GM21423 (cell line): ENCODE measurements around the gene ITGA8.
"Not testable (repeated sequence)": the region's sequence is repeated elsewhere in the genome, so short reads cannot be mapped to it uniquely, and the experiment has no call there.

Experiments used
- ATAC-seq: cut with Tn5 transposase; IDR thresholded peaks from one replicate; pipeline ENCODE4 v1.9.1; 2021; ENCODE audit warnings: mild to moderate bottlenecking, moderate library complexity; ENCODE audit not compliant: unreplicated experiment

The ITGA8 gene

GRCh38 chr10:15690031-15690430 is 29.7 kb downstream of the ITGA8 start:
- ATAC-seq, result no peak

DNA sequence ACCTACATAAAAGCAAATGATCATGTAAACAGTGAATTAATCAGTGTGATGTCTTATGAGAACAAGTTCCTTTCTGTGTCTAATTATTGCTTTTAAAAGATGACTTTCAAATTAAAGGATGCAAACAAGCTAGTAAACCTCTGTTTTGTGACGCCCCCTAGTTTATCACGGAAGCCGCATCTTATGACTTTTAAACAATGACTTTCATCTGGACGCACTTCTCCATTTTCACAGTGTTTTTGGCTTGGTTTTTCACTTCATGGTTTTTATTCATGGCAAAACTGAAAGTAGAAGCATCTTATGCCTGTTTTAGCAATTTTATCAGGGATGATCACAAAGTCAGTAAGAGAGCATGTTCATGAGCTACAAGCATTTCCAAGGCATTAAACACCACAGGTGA is 35.0 kb downstream of the ITGA8 start:
- no peak for ATAC-seq

GRCh38 chr10:15681076-15681475 is 38.6 kb downstream of the ITGA8 start:
- no peak for ATAC-seq

GRCh38 chr10:15678851-15679250 is 40.9 kb downstream of the ITGA8 start:
- ATAC-seq, result no peak

DNA sequence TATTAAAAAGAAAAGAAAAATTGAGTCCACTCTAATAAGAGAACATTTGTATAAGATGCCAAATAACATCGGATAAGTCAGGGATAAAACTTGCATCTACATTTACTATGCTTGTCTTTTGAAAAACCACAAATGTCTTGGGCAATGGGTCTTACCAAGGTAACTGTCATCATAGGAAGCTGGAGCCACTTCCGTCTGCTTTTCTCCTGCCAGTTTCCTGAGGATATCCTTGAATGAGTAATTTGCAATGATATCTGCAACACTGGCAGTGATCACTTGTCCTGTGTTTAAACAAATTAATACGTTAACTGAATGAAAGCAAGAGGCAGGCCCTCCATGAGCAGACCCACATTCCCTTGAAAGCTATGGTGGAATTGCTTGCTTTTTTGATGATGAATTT is 47.3 kb downstream of the ITGA8 start:
- no peak for ATAC-seq

DNA sequence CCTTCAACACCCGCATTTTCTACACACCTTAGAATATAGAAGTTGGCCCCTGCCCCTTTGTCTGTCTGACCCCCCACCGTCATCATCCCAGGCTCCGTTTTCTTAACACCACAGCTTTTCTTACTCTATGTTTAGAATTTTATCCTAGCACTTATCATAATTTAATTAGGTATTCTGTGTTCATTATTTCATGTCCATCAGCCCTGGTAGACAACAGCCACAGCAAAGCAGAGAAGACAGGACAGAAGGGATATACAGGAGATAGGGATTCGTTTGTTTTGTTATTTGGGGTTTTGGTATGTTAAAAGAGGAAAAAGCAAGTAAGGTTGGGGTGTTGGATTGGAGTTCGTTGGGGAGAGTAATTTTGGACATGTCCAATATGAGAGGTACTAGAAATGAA is 48.8 kb downstream of the ITGA8 start:
- no peak for ATAC-seq

GRCh38 chr10:15661574-15661973 is 58.1 kb downstream of the ITGA8 start:
- no peak for ATAC-seq

GRCh38 chr10:15660990-15661389 is 58.7 kb downstream of the ITGA8 start:
- no peak for ATAC-seq

DNA sequence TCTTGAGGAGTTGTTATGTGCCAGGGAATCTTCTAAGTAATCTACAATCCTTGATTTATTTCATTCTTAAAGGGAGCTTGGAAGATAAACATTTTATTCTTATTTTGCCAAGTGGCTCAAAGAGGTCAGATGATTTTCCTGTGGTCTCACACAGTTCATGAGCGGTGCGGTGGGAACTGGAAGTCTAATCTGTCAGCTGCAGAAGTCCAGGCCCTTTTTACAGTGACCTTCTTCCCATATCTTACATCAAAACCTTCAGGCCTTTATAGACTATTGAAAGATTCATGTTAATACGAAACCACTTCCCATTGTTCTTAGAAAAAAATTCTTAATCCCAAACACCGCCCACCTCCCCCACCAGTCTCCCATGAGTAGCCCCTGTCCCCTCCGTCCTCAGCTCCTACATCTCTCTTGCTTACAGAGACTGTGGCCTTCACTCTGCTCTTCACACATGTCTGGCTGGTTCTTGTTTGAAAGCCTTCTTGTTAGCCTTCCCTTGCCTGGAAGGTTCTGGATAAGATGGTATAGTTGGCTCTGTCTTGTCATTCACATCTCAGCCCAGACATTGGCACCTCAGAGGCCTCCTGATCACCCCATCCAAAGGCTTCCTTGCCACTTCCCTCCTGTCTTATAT is 61.5 kb downstream of the ITGA8 start:
- no peak for ATAC-seq

GRCh38 chr10:15652757-15653156 is 67.0 kb downstream of the ITGA8 start:
- no peak for ATAC-seq

- ATAC-seq, result no peak
Observed at GRCh38 chr10:15652117-15652516, 67.6 kb downstream of the ITGA8 start.

- ATAC-seq, result no peak
Observed at GRCh38 chr10:15651175-15651574, 68.5 kb downstream of the ITGA8 start.

- ATAC-seq, result no peak
Observed at GRCh38 chr10:15642095-15642494, 77.6 kb downstream of the ITGA8 start.

GRCh38 chr10:15640536-15641085 is 79.1 kb downstream of the ITGA8 start:
- ATAC-seq, result no peak

- no peak for ATAC-seq
Observed at GRCh38 chr10:15636446-15636845, 83.3 kb downstream of the ITGA8 start.

DNA sequence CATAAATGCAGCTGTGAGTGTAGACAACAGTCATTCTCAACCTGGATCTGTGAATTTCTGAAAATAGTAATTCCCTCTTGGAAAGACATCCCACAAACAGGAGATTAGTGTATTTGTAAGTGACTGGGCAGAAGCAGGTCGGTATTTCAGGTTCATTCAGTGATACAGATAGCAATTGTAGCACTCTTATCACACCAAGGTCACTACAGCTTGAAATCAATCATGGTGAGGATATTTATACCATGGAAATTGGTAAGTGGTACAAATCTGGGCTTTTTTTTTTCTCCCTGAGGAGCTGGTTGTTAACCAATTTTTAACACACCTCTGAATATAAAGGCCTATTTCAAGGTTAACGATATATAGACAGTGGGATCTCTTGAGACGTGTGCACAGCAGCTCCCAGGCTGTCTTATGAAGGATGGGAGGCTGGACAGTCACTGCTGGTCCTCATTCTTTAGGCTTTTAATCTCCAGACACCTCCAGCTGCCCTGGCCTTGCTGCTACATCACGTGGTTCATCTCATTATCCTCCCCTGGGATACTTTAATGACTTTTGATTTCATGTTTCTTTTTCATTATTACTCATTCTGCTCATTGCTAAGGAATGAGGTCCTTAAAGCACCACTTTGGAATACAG is 87.1 kb downstream of the ITGA8 start:
- ATAC-seq, result no peak

DNA sequence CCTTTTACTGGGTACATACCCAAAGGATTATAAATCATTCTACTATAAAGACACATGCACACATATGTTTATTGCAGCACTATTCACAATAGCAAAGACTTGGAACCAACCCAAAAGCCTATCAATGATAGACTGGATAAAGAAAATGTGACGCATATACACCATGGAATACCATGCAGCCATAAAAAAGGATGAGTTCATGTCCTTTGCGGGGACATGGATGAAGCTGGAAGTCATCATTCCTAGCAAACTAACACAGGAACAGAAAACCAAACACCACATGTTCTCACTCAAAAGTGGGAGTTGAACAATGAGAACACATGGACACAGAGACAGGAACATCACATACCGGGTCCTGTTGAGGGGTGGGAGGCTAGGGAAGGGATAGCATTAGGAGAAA is 88.5 kb downstream of the ITGA8 start:
- ATAC-seq, result not testable (repeated sequence)

DNA sequence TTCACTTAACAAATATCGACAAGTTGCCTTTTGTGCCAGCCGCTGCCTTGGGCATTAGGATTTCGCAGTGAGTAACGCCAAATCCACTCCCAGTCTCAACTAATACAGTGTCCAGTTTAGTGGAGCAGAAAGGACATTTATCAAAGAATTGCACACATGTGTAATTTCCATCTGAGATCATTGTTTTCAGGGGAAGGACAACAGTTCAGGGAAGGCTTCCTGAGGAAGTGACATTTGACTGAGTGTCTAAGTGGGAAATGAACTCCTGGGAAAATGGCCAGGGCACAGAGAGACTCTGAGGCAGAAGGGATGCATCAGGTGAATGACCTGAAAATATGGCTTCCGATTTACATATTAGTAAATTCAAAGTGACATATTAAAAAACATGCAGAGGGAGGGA is 89.4 kb downstream of the ITGA8 start:
- ATAC-seq, result no peak

DNA sequence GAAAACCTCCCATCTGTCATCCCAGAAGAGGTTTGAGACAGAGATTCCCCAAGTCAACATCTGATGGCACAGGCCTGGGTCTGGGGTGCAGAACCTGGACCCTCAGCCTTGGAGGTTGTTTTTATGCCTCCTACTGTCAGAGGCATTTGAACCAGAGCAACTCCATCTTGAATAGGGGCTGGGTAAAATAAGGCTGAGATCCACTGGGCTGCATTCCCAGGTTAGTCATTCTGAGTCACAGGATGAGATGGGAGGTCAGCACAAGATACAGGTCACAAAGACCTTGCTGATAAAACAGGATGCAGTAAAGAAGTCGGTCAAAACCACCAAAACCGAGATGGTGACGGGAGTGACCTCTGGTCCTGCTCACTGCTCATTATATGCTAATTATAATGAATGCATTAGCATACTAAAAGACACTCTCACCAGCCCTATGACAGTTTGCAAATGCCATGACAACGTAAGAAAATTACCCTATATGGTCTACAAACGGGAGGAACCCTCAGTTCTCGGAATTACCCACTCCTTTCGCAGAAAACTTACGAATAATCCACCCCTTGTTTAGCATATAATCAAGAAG is 92.0 kb downstream of the ITGA8 start:
- no peak for ATAC-seq

DNA sequence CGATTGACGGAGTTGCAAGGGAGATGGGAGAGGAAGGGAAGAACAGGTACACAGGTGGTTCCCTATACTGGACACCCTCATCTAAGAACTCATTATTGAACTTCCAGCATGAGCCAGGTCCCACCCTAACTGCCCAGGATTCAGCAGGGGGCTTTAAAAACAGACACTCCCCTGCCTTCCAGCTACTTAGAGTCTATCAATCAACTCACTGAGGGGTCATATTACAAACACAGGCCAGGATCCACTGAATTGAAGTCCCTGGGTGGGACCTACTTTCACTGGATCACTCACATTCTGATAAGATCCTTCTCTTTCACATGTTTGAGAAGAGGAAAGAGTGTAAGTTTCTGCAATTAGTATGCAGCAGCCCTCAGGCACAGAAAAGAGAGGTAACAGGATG is 92.8 kb downstream of the ITGA8 start:
- no peak for ATAC-seq

DNA sequence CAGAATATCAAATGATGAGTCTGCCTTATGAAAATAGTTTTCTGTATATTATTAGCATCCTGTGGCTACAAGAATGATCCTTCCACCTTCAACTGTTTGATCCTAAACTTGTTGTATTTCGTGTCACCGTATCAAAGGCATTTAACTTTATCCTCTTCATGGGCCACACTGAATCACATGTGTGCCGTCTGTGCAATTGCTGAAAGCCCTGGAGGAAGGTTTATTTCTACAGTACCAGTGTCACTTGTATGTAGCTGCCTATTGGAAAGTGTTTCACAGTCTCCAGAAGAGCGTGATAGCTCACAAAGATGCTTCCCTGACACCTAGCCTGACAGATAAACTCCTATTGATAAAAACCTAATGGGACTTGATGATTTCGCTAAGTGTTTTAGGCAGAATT is 94.5 kb downstream of the ITGA8 start:
- no peak for ATAC-seq
